NCI-H187 (cell line): ENCODE data around the gene OLIG2.

Experiments
- DNase-seq, 2 experiments: peaks; one replicate each; lab custom pipeline; 2025; lab: John Stamatoyannopoulos, UW

Gene OLIG2

GRCh38 chr21:33033094-33033951 is 7.6 kb downstream of the OLIG2 start:
- no peak for DNase-seq

DNA sequence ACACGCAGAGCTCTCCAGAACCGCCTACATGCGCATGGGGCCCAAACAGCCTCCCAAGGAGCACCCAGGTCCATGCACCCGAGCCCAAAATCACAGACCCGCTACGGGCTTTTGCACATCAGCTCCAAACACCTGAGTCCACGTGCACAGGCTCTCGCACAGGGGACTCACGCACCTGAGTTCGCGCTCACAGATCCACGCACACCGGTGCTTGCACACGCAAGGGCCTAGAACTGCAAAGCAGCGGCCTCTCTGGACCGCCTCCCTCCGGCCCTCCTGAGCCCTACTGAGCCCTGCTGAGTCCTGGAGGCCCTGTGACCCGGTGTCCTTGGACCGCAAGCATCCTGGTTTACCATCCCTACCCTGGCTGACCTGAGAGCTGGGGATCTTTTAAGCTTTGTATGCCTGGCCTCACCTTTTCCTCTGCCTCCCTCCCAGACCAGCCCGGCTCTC is 8.3 kb downstream of the OLIG2 start:
- DNase-seq: no peak

GRCh38 chr21:33035147-33035546 is 9.4 kb downstream of the OLIG2 start:
- no peak for DNase-seq

DNA sequence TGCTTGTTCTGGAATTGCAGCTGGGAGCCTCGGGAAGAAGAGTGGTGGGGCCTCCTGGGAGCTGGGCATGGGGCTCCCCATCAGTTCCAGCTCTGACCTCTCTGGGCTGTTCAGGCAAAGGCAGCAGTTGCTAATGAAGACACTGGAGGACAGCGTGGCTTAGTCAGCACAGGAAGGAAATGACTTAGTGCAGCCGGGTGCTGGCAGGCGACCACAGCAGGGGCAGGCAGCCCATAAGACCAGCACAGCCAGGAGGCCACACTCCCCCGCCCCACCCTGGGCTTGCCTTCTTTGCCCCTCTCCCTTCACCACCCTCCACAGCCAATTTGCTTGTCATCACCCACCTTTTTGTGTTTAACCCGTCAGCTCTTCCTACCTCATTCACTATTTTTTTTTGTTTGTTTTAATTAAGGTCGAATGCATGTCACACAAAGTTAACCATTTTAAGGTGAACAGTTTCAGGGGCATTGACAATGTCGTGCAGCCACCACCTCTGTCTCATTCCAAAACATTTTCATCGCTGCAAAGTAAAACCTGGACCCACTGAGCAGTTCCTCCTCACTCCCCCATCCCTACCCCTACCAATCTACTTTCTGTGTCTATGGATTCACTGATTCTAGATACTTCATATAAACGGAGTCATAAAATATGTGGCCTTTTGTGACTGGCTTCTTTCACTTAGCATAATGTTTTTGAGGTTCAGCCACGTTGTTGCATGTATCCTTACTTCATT is 10.9 kb downstream of the OLIG2 start:
- no peak for DNase-seq

- DNase-seq: no peak
These were observed 11.8 kb downstream of the OLIG2 start for GRCh38 chr21:33037501-33037900.

DNA sequence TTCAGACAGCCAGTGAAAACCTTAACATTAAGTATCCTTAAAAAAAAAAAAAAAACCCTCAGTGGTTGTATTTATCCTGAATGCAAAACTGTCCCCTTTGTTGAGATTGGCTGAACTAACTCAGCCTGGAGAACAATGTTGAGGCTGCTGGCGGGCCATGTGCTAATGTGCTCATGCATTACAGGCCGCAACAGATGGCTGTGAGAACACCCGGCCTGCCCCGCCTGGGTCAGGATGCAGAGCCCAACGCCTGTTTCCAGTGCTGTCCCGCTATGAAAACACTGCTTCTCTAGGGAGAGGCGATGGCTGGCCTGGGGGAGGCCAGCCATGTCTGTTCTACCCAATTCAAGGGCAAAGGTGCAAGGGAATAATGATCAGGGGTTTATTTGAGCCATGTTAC is 13.8 kb downstream of the OLIG2 start:
- no peak for DNase-seq

- no peak for DNase-seq
These were observed 14.5 kb downstream of the OLIG2 start for GRCh38 chr21:33040215-33040614.

- DNase-seq: no peak
These were observed 16.2 kb downstream of the OLIG2 start for GRCh38 chr21:33041981-33042380.

- DNase-seq: no peak
These were observed 17.1 kb downstream of the OLIG2 start for GRCh38 chr21:33042812-33043211.

DNA sequence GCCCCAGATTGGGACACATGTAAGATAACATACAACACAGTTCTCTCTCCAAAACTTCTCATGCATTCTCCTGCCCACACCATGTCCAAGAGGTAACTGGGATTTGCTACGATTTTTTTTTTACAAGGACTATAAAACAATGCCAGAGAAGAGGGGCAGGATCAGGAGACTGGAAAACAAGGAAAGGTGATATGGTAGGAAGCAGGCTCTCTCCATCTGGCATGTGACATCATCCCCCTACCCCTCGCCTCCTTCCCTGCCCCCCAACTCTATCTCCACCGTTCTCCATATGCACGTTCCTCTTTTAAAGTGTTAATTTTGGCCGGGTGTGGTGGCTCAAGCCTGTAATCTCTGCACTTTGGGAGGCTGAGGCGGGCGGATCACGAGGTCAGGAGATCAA is 20.7 kb downstream of the OLIG2 start:
- DNase-seq: no peak

GRCh38 chr21:33047231-33047630 is 21.5 kb downstream of the OLIG2 start:
- no peak for DNase-seq

DNA sequence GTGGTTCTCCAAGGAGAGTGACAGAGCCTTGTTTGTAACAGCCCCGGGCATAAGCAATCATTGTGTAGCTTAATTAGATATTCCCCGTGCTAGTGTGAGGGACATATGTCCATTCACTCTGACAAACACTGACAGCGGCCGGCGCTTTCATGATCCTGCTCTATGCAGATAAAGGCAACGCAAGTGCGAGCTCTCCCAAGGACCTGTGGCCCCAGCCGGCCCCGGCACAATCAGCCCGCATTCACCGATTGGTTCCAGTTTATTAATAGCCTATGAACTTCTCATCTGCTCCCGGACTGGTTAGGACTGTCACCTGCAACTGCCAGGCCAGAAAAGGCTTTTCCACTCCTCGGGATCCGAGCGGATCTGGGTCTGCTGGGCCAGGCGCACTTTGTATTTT is 26.2 kb downstream of the OLIG2 start:
- DNase-seq: no peak

DNA sequence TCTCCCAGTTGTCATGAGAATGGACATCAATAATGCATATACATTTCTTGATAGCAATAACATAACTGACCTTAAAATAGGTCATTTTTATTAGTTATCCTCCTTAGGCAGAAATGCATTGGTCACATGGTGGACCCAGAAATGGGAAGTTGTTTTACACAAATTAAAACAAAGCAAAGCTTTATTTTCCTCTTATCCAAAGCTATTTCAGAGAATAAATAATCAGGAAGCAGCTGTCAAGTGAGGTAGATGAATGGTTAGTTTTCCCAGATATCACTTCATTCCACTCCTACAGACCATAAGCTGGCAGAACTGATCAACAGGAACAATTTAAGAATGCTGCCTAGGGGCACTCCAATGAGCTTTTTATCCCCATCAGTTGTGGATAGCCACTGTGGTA is 28.2 kb downstream of the OLIG2 start:
- no peak for DNase-seq

DNA sequence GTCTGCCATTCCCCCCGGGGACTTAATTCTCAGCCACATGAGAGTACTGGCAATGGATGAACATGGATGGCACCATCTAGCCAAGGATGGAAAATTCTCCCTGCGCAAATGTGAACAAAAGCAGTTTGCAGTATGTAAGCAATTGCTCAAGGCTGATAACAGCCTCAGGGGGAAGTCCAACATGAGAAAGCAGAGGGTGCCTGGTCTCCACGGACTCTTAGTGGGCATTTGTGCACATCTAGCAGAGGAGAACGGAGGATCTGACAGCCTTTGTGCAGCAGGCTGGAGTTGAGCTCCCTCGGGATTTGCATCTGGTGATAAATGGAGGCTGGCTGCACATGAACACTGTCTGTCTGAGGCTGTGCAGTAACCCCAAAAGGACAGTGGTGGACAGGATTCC is 30.3 kb downstream of the OLIG2 start:
- no peak for DNase-seq

GRCh38 chr21:33057385-33057940 is 31.7 kb downstream of the OLIG2 start:
- DNase-seq: no peak

- no peak for DNase-seq
These were observed 32.8 kb downstream of the OLIG2 start for GRCh38 chr21:33058527-33058926.

- DNase-seq: no peak
These were observed 33.2 kb downstream of the OLIG2 start for GRCh38 chr21:33058957-33059356.

GRCh38 chr21:33059380-33059841 is 33.7 kb downstream of the OLIG2 start:
- no peak for DNase-seq

DNA sequence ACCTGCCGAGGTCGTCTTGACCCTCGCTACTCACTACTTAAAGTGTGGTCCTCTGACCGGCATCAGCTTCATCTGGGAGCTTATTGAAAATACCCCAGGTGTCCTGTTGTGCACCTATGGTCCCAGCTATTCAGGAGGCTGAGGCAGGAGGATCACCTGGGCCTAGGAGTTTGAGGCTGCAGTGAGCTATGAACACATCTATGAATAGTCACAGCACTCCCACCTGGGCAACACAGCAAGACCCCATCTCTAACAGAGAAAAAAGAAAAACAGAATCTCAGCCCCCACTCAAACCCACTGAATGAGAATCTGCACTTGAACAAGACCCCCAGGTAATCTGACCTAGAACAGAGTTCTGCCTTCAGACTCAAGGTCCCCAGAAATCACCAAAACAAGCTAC is 35.5 kb downstream of the OLIG2 start:
- DNase-seq: no peak

DNA sequence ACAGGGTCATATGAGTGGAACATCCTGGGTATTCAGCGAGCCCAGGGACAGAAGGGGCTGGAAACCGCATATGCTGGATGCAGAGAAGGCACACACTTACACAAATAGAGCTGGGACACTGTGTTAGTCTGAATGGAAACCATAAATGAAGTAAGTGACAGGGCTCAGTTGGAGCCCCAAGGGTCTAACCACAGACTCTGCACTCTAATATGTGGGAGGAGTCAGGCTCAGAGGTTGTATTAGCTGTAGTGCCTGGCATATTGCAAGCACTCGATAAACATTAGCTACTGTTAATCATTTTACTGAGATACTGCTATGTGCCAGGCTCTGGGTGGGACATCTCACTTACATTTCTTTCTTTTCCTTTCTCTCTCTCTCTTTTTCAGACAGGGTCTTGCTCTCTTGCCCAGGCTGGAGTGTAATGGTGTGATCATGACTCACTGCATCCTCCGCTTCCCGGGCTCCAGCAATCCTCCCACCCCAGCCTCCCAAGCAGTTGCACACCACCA is 37.7 kb downstream of the OLIG2 start:
- no peak for DNase-seq

DNA sequence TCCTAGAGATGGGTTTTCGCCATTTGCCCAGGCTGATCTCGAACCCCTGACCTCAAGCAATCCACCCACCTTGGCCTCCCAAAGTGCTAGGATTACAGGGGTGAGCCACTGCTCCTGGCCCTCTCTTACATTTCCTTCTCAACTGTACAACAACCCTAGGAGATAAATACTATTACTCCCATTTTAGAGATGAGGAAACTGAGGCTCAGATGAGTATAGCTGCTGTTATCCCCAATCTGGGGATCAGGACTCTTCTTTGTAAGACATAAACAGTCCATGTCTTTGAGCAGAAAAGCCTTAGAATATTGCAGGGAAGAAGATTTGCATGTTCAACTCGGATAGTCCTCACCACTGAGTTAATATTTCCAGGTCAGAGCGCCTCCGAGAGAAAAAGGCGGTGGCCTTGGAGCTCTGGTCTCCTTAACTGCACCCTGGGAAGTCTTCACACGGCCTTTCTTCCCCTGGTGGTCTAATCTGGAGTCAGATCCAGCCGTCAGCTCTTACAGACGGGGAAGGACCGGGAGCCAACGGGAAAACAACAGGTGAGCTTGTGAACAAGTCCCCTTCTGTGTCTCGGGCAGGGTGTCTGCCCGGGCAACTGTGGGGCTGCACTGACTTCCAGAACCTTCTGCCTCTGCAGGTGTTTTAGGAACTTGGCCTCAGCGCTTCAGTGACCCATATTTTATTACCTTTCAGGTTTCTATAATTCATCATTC is 38.3 kb downstream of the OLIG2 start:
- DNase-seq: no peak
